Bronchus fibroblast of lung (primary cell): ENCODE measurements around the gene LCN12. TPM values are rescaled to one million over a fixed set of nuclear protein-coding genes. Genes with fewer than 3 reads are reported as not detected.

Experiments
- total RNA-seq: library from RNA; depleted of rRNA; stranded (reverse); fragments of >200 nt; gene quantifications from 2 replicates; pipeline ENCODE4 v1.2.3, GENCODE V29; 2015

The LCN12 gene, protein sequence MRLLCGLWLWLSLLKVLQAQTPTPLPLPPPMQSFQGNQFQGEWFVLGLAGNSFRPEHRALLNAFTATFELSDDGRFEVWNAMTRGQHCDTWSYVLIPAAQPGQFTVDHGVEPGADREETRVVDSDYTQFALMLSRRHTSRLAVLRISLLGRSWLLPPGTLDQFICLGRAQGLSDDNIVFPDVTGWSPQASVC
- not detected in 2 replicates for total RNA-seq

DNA sequence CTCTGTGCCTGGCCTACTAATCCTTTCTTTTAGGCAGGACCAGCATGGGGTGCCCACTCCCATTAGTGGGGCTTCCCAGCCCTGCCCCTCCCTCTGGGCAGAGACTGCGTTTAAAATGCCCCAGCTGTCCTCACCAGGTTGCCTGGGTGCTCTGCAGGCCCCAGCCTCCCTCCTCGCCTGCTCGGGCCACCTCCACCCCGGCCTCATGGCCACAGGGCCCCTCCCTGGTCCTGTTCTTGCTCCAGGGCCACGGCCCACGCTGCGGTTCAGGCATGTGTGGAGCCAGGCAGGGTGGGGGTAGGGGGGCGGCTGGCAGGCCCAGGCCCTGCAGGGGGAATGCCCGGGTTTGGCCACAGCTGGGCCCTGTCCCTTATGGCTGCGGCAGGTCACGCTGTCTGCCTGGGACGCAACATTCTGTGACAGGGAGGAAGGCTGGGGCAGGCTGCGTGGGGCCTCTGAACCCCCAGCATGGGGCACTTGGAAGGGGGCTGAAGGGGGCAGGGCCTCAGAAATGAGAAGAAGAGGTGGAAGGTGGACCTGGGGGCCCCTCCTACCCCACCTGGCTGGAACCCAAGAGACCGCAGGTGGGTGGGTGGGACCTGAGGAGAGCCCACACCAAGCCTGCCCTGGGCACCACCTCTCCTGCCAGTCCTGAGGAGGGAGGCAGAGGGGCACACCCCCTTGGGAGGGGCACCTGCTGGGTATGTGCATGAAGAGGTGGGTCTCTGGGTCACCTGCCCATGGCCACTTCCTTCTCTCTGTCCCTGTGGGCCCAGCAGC, at the start of gene LCN12:
Gene LCN12 (plus strand): TSS at position 733 of the 780 bp plus-strand sequence. CDS start 55 bp downstream, outside the sequence.

DNA sequence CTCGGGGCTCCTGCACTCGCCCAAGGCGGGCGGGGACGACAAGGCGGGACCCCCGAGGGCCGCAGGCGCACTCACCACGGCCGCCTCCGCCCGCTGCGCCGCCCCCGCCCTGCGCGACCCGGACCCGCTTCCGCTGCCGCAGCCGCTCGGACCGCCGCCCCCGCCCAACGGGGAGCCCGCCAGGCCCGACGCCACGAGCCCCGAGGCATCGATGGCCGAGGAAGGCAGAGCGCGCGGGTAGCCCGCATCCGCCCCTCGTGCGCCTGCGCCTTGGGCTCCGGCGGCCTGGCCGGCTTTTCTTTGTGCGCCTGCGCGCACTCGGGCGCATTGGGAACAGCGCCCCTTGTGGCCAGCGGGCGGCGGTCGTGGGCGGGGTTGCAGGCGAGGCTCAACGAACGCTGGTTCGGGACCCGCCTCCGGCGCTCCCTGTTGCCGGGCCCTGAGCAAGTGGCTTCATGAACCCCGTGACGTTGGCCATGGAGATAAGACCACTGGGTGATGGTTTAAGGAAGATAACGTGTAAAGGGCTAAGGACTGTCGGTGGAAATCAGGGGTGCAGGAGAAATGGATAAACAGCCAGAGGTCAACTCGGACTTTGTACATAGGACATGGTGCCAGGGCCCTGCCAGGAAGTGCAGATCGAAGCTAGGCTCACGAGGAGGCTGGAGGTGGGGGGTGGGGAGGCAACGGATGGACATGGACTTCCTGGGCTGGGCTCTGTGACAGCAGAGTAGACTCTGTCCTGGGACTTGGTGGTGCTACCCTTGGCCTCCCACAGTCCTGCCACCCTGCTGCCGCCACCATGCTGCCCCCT, 7.3 kb upstream of the LCN12 start, which contains the start of the genes C8G and FBXW5:
Gene C8G (plus strand): TSS at position 725 of the 814 bp plus-strand sequence. CDS start 78 bp downstream, at position 803.
Gene FBXW5 (minus strand): TSS at position 220 of the 814 bp plus-strand sequence. CDS start 655 bp downstream, outside the sequence.

DNA sequence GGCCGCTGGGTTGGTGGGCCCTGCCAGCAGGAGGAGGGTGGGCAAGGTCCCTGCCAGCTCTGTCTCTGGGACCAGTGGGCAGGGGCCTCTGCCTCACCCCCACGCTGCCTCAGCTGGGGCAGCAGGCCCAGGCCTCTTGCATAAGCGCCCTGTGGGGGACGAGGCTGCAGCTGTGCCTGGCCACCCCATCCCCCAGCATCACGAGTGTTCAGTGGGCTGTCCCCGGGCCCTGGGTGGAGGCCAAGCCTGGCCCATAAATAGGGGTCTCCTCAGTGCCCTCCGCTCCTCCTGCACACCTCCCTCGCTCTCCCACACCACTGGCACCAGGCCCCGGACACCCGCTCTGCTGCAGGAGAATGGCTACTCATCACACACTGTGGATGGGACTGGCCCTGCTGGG, 25.1 kb downstream of the LCN12 start, which contains the start of gene PTGDS:
Gene PTGDS (plus strand): TSS at position 282 of the 400 bp plus-strand sequence. CDS start 75 bp downstream, at position 357.

DNA sequence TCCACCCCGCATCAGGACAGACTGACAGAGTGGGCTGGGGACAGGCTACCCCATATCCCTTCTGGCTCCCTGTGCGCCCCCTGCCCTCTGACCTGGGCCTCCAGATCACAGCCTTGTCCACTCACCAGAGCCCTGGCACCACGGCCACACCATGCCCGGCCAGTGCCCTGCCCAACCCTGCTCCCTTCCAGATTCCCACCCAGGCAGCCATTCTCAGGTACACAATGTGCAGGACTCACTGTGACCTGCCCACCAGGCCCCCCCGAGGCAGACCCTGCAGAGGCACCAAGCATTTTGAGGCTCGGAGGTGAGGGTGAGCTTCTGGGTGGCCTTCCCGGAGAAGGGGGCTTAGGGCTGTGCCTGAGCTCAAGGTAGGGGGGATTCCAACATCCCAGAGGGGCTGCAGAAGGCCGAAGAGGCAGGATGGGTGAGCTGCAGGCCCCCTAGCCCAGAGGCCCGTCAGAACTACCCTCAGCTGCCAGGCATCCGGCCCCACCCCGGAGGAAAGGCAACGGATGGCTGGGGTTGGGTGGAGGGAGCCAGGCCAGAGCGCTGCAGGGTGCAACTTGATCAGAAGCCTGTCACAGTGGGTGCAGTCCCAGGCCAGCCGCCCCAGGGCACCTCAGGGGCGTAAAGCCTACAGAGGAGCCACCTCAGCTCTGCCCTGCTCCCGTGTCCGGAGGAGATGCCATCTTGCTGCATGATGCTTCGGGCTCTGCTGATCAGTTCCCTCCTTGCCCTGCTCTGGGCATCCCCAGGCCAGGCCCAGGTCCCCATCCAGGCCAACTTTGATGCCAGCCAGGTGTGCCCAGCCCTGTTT, 30.4 kb downstream of the LCN12 start, which contains the start of gene LCNL1:
Gene LCNL1 (plus strand): TSS at position 762 of the 820 bp plus-strand sequence. CDS start 594 bp downstream, outside the sequence.

DNA sequence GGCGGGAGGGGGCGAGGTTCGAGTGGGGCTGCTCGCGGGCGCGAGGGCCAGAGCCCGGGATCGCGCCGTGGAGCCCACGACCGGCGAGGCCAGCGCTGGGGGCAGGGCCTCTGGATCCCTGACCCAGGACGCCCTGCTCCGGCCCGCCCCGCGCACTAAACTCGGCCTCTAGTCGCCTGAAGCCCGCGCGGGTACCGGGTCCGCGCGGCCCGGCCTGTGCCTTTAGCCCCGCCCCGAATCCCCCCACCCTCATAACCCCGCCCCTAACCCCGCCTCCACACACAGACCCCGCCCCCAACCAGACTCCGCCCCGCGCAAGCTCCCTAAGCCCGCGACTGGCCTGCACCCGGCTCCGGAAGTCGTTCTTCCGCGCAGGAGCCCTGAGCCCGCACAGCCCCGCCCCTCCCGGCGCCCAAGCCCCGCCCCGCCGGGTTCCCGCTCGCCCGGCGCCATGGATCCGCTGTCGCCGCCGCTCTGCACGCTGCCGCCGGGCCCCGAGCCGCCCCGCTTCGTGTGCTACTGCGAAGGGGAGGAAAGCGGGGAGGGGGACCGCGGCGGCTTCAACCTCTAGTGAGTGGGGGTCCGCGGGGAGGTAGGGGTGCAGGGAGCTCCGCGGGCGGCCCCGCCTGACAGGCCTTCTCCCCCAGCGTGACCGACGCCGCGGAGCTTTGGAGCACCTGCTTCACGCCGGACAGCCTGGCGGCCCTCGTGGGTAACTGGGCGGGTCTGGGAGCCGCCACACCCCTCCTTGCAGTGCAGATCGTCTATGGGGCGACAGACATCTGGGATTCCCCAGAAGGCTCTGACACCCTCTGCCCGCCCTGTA, 40.1 kb downstream of the LCN12 start, which contains the start of gene PAXX:
Gene PAXX (plus strand): TSS at position 430 of the 826 bp plus-strand sequence. CDS start 22 bp downstream, at position 452.

DNA sequence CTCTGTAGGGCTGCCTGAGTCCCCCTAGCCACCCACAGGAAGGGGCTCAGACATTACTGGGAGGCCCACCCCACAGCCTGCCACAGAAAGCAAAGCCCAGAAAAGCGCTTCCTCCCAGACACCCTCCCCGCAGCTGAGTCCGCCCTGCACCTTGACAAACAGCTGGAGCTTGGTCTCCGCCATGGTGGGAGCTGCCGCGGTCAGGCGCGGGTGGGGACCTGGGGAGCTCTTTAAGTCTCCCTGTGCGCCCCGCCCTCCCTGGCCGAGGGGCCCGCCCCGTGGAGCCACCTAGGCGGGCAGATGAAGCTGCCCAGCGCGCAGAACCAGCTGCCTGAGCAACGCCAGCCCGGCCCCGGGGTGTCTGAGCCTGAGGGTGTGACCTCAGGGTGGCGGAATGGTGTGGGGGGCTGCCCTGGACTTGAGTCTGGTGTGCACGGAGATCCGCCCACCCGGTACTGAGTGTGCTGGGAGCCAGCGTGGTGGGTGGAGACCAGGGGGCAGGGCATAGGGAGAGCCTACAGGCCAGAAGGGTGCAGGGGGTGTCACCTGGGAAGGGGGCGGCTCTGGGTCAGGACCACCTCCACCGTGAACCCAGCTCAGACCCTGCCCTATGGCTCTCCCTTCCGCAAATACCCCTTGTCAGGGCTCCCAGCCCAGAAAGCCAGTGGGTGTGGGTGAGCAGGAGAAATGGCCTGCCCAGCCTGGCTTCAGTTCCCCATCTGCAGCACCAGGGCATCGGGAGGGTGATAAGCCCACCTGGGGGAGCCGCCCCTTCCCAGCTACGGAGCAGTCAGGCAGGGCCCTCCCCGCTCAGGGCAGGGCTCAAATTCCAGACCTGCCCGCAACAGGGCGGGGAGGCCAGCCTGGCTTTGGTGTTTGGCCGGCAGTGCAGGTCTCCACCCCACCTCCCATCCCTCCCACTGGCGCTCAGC, 44.6 kb downstream of the LCN12 start, which contains the start of gene CLIC3:
Gene CLIC3 (minus strand): TSS at position 208 of the 932 bp plus-strand sequence. CDS start 25 bp downstream, at position 183.

Other genes starting within 250 kb of the LCN12 start
- gene DIPK1B, start 239.7 kb upstream of the LCN12 start, total RNA-seq, result 1.5 and 2.5 TPM in 2 replicates
- gene LCN10, start 209.3 kb upstream of the LCN12 start, total RNA-seq, result not detected in 2 replicates
- gene LCN6, start 203.7 kb upstream of the LCN12 start, total RNA-seq, result not detected in 2 replicates
- not detected in 2 replicates for gene LCN8, start 194.0 kb upstream of the LCN12 start, total RNA-seq
- not detected in 2 replicates for gene LCN15, start 187.8 kb upstream of the LCN12 start, total RNA-seq
- 85.4 and 89.2 TPM in 2 replicates for gene TMEM141, start 160.9 kb upstream of the LCN12 start, total RNA-seq
- gene CCDC183, start 155.9 kb upstream of the LCN12 start, total RNA-seq, result under 0.01 TPM in 1 of 2 replicates, not detected in the other
- 85.8 and 89.3 TPM in 2 replicates for gene RABL6, start 144.3 kb upstream of the LCN12 start, total RNA-seq
- 0.45 and 1.3 TPM in 2 replicates for gene AJM1, start 109.8 kb upstream of the LCN12 start, total RNA-seq
- 119 and 125 TPM in 2 replicates for gene PHPT1, start 102.9 kb upstream of the LCN12 start, total RNA-seq
- gene MAMDC4, start 99.9 kb upstream of the LCN12 start, total RNA-seq, result 2.5 and 3.0 TPM in 2 replicates
- gene EDF1, start 86.0 kb upstream of the LCN12 start, total RNA-seq, result 491 and 504 TPM in 2 replicates
- 9.1 and 9.4 TPM in 2 replicates for gene TRAF2, start 65.8 kb upstream of the LCN12 start, total RNA-seq
- 113 and 115 TPM in 2 replicates for gene FBXW5, start 7.5 kb upstream of the LCN12 start, total RNA-seq
- not detected in 2 replicates for gene C8G, start 7.0 kb upstream of the LCN12 start, total RNA-seq
- 2.4 TPM in 1 of 2 replicates, not detected in the other for gene PTGDS, start 25.2 kb downstream of the LCN12 start, total RNA-seq
- gene LCNL1, start 30.7 kb downstream of the LCN12 start, total RNA-seq, result under 0.01 TPM in 1 of 2 replicates, not detected in the other
- 30.6 and 32.9 TPM in 2 replicates for gene PAXX, start 40.1 kb downstream of the LCN12 start, total RNA-seq
- gene CLIC3, start 44.3 kb downstream of the LCN12 start, total RNA-seq, result 1.3 and 4.0 TPM in 2 replicates
- gene ABCA2, start 76.0 kb downstream of the LCN12 start, total RNA-seq, result 8.5 and 9.4 TPM in 2 replicates
- gene FUT7, start 79.8 kb downstream of the LCN12 start, total RNA-seq, result not detected in 2 replicates
- gene NPDC1, start 93.9 kb downstream of the LCN12 start, total RNA-seq, result 18.7 and 19.6 TPM in 2 replicates
- not detected in 2 replicates for gene ENTPD2, start 101.8 kb downstream of the LCN12 start, total RNA-seq
- 21.9 and 24.2 TPM in 2 replicates for gene SAPCD2, start 118.3 kb downstream of the LCN12 start, total RNA-seq
- 4.9 and 5.5 TPM in 2 replicates for gene UAP1L1, start 125.2 kb downstream of the LCN12 start, total RNA-seq
- 56.0 and 72.4 TPM in 2 replicates for gene MAN1B1, start 134.7 kb downstream of the LCN12 start, total RNA-seq
- gene DPP7, start 162.5 kb downstream of the LCN12 start, total RNA-seq, result 66.6 and 69.7 TPM in 2 replicates
- not detected in 2 replicates for gene GRIN1, start 186.9 kb downstream of the LCN12 start, total RNA-seq
- not detected in 2 replicates for gene LRRC26, start 217.8 kb downstream of the LCN12 start, total RNA-seq
- gene TMEM210, start 219.8 kb downstream of the LCN12 start, total RNA-seq, result not detected in 2 replicates
- 10.3 and 15.3 TPM in 2 replicates for gene ANAPC2, start 236.3 kb downstream of the LCN12 start, total RNA-seq
- gene SSNA1, start 236.4 kb downstream of the LCN12 start, total RNA-seq, result 75.8 and 84.9 TPM in 2 replicates
- gene TPRN, start 248.5 kb downstream of the LCN12 start, total RNA-seq, result 6.1 and 6.4 TPM in 2 replicates